Activated effector memory CD4-positive, alpha-beta T cell treated with anti-CD3 and anti-CD28 coated beads, Interleukin-2, amount 50 U/mL, for 16 hours (primary cell): ENCODE data around the gene TLX2.

Source experiments
- DNase-seq: peaks from one replicate; pipeline ENCODE4 v3.0.0-alpha.2; 2020

Gene TLX2

DNA sequence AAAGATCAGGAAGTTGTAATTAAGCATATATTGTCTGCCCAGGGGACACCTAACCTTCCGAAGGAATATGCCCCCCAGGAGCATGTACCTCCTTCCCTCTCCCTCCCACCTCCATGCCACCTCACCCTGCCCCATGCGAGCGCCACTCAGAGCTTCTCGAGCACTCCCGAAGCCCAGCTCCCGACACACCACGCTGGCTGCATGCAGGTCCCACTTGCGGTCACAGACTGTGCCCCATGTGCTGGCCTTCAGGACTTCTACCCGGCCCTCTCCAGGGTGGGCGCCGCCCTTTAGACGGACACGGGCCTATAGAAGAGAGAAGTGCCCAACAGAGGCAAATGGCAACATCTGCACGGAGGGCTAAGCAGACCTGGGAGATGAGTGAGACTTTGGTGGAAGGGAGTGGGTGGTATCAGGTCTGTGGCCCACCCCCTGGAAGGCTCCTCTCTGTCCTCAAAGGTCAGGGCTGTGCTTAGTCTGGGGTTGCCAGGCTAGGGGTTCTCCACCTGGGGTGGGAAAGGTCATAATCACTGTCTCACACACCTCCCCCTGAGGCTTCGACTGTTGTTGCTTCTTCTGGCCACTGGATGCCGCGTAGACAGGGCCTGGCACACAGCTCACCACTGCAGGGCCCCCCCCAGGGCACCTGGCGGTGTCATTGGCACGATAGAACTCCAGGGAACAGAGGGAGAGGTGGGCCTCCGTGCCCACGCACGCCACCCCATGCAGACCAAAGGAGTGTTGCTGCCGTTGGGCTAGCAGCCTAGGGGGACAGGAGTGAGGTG is 22.1 kb downstream of the TLX2 start:
- DNase-seq = no peak

DNA sequence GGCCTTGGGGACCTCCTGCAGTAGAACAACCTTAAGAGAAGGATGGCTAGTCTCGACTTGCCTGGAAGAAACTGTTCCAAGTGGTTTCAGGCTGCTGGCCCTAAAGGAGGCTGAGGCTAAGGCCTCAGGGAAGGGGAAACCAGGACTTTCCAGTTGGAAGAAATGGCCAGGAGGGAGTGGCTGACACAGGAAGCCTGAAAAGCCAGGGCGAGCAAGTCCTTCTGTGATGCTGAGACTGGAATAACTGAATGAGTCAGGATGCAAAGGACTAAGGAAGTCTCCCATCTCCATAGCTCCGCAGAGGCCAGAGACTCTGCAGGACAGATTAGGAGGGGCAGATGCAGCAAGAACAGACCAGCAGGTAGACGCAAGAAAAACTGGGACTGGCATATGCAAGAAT is 22.9 kb downstream of the TLX2 start:
- no peak for DNase-seq

DNA sequence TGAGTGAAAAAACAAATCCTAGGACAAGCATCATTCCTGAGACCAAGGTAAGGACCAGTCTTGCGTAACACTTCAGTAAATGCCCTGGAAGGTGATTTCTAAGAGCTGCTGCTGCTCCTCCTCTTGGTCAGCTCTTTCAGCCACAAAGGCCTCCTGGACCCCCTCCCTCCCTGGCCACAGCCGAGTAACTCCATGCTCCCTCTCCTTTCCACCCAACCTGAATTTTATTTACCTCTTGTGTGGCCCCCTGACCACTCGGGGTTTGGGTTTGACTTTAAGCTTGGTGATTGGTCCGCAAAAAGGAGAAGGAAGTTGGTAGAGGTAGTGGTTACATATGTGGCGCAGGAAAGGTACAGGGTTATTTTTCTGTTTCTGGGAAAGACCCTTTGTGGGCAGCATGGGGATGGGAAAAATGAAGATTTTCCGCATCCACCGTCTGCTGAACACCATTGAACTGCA is 24.7 kb downstream of the TLX2 start:
- no peak for DNase-seq

DNA sequence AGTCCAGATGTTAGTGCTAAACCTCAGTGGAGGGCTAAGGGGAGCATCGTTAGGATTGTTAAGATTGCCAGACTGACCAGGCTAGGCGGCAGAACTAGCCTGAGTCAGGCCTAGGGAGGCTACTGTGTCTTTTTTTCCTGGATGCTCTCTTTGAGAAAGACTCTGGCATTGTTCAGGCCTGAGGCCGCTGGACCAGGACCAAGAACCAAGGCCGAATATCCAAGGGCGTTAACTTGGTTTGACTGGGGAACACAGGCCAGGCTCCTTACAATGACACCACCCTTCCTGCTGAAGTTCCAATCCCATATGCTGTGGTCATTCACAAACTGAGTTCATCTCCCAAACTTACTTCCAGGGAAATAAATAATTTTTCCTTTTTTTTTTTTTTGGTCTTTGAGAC is 26.0 kb downstream of the TLX2 start:
- DNase-seq = no peak

DNA sequence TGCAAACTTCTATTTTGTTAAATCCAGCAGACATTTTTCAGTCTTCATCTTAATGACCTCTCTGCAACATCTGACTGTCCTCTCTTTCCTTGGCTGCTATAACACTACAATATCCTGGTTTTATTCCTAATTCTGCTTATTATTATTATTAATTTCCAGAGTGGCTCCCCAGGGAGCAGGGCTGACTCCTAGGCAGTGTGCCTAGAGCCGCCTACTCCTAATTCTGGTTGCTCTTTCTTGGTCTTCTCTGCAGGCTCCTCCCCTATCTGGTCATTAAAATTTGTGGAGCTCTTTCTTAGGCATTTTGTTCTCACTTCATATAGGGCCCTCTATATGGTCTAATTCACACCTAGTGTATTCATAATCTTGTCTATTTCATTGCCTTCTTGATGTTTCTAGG is 28.7 kb downstream of the TLX2 start:
- no peak for DNase-seq

DNA sequence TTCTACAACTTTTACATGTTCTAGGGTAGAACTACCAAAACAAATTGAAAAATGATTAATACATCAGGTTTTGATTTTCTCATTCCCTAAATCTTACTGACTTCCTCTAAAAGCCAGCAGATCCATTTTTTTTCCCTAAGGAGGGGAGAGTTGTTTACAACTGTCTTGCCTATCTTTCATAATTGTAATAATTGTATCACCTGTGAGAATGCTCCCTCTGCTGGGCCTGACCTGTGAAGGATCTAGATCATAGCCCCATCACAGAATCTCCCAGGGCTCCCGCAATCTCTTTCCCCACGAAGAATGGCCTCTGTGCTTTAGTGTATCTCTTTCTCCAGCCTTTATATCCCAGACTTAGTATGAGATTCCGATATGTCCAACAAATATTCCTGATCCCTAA is 30.4 kb downstream of the TLX2 start:
- no peak for DNase-seq

DNA sequence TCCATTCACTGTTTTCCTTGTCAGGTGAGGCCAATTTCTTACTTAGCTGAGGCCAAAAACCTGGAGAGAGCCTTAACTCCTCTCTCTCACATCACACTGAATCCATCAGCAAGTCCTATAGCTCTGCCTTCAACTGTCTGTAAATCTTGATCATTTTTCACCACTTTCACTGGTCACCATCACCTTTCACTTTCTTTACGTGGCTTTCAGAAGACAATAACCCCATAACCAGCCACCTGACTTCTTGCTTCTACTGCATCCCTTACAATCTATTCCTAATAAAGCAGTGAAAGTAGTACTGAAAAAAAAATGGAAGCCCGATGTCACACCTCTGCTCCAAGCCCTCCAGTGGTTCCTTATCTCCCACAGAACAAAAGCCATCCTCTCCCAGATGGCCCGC is 31.8 kb downstream of the TLX2 start:
- no peak for DNase-seq

DNA sequence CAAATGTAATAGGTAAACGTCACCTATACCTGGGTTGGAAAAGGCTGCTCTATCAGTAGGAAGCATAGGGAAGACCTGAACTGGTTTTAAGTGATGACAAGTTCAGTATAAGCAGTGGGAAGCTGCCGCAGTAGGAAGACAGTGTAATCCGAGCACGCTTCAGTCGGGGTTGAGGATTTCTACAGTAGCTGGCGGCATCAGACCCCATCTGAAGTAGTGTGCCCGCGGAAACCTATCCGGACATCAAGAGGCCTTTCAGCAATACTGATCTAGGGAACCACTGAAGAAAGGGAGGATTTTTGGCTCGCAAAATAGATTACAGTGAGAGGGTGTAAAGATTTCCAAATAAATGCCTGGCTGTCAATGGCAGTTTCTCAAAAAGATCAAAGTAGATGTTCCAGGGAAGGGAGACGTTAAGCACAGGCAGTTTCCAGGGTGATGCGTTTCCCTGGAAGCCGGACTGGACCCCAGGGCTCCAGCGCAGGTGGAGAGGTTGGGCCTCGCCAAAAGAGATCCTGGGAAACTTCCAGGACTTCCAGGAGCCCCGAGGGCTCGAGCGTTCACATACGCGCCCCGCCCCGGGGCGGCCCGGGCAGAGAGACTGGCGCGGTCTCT is 34.1 kb downstream of the TLX2 start:
- DNase-seq = no peak

DNA sequence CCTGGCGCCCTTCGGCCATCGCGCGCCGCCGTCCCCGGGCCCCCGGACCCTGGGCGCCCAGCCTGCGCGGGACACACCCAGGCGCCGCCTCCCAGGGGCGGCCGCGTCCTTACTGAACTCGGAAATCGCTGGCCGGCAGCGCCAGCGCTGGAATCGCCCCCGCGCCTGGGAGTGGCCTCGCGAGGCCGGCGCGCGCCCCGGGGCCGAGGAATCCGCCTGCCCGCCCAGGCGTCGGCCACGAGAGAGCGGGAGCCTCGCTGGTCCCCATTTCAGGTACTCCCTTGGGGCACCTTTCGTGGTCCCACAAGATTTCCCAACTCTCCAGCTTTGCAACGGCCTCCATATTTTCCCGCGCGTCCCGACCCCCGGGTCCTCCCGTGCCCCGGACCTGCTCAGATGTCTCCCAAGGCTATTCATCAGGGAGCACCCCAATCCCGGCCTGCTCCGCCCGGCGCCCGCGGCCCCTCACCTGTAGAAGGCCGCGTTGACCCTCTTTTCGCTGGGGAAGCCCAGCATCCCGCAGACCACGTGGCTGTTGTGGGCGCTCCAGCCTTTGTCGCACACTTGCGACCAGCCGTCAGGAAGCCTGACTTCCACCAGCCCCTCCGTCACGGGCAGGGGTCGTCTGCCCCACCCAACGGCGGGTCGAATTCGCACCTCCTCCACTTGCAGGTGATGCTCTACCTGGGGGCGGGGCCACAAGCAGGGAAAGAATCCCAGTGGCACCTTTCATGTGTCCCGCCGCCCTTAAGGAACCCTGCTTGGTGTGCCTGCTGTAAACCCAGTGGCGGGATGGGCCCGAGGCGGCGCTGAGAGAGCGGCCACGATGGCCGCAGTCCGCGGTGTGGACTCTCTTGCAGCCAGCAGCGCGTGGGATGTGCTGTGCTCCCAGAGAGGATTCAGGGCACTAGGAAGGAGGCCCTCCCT is 34.9 kb downstream of the TLX2 start:
- DNase-seq = no peak

DNA sequence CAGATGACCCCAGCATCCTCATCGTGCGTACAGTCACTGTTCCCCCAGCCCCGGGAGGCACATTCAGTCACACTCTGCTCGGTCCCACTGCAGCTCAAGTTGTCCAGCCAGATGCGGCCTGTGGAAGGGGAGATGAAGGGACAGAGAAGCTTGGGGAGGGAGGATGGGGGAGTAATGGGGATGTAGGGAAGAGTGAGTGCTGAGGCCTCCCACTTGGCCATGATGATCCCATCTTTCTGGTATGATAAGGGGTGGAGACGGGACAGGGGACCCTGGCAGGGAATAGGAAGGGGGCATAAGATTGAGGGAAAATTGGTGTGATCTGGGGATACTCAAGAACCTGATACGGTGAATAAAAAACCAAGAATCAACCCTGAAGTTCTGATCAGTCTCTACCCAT is 36.0 kb downstream of the TLX2 start:
- no peak for DNase-seq

DNA sequence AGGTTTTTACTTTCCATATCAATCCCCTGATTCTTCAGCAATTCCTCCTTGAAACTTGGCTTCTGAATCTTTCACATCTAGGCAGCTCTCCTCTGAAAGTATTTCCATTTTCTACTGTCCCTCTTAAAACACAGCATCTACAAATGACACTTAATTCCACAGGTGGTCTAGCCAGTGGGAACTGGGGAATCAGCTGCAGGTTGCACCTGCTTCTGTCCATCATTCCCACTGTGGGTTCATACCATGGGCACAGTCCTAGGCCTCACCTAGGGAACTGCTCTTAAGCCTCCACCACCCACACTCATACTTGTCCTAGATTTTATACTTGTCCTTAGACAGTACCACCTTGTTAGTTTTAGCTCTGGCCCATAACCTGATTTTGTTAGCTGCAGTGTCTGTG is 37.3 kb downstream of the TLX2 start:
- no peak for DNase-seq

DNA sequence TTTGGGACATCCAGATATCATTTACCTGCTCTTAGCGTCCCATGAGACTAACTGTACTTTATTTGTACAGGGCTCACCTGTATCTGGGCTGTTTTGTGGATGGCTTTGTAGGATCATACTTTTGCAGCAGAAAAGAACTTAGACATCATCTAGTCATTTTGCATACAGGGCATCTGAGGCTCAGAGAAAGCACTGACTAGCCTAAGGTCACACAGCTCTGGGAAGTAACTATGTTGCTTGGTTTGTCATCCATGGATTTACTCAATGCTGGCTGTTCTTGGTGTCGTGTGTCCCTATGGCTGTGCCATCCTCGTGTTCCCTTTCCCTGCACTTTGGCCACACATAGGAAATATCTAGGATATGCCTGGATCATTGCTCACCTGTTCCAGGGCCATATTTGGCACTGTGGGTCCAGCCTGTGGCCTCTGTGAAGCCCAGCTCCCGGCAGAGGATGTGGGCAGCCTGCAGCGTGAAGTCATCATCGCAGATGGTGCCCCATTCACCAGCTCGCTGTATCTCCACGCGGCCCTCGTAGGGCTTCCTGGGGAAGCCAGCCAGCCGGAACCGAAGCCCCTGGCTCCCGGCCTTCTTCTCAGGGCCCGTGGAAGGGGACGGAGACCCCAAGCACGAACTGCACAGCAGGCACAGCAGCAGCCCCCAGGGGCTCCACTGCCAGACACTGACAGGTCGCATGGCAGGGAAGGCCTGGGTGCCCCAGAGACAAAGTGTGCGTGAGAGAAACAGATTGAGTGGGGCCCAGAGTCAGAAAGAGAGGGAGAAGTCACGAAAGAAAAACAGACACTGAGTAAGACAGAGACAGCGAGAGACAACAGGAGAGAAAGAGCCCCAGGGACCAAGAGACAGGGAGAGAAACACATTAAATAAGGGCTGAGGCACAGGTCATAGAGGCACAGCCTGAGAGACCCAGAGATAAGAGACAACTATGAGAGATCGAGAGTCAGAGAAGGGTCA is 38.0 kb downstream of the TLX2 start:
- DNase-seq = no peak

DNA sequence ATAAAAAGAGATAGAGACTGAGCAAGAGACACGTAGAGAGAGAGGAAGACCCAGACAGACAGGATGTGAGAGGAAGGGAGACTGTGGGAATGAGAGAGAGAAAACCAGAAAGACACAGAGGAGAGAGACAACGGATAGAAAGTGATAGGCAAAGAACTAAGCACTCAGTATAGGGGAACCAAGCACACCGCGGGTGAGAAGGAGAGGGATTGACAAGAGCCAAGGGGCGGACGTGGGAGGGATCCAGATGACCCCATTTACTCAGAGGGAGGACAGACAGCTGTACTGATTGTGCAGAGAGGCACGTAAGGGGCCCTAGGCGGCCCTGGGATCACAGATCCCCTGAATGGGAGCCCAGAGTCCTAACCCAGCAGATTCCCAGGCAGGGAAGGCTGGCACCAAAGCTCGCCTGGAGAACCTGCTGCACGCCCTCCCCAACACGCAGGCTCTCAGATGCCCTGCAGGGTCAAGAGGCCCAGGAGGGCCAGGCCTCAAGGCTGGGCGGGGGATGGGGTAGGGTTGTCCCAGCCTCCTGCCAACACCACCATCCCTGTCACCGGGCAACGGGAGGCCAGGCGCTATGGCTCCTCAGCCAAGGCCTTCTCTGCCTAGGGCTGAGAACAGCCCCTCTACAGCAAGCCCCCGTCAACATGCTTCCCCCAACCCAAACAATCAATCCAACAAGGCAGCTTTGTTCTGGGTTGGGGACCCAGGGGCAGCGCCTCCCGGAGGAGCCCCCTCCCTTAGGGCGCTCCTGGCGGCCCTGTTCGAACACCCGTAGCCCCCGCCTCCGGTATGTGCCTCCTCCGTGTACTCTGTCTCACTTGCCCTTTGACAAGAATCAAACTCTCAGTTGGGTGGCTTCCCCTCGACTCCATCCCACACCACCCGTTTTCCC is 38.9 kb downstream of the TLX2 start:
- peak; percentile 66 for DNase-seq

DNA sequence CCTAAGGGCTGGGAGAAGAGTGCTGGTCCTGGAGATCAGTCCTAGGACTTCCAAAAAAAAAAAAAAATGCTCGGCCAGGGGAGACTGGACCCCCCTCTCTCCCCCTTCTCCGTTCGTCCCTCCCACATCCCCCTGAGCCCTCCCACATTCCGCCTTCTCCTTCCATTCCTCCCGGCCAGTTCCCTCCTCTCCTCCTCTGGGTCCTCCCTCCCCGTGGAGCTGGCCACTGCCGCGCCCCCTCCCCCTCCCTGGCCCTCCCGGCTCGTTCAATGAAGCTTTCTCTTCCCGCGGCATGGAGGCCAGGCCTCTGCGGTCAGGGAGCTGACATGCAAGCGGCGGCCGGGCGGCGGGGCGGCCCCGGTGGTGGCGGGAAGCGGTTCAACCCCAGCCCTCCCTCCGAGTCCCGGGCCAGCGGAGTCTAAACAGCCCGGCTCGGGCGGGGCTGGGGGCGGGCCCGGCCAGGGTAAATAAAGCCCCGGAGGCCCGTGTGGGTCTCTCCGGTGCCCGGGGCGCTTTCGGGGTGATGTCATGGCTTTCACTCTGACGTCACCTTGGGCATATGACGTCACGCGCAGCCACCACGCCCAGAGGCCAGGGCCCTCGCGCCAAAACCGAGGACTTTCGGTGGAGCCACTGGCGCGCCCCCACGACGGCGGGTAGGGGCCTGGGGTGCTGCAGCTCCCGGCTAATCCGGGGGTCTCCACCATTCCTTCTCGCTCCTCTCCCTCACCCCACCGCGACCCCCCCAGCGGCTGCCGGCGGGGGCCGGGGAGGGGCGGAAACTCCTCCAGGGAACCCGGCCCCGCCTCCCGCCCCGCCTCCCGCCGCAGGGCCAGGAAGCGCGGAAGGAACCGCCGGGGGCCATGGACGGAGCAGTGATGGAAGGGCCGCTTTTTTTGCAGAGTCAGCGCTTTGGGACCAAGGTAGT is 39.9 kb downstream of the TLX2 start, which contains the start of the genes DOK1 and LOXL3:
Gene DOK1 (plus strand): TSS at position 829 of the 928 bp plus-strand sequence. CDS start 35 bp downstream, at position 864.
Gene LOXL3 (minus strand): TSS at position 51 of the 928 bp plus-strand sequence. CDS start 1,308 bp downstream, outside the sequence.
- peak; percentile 94 for DNase-seq

DNA sequence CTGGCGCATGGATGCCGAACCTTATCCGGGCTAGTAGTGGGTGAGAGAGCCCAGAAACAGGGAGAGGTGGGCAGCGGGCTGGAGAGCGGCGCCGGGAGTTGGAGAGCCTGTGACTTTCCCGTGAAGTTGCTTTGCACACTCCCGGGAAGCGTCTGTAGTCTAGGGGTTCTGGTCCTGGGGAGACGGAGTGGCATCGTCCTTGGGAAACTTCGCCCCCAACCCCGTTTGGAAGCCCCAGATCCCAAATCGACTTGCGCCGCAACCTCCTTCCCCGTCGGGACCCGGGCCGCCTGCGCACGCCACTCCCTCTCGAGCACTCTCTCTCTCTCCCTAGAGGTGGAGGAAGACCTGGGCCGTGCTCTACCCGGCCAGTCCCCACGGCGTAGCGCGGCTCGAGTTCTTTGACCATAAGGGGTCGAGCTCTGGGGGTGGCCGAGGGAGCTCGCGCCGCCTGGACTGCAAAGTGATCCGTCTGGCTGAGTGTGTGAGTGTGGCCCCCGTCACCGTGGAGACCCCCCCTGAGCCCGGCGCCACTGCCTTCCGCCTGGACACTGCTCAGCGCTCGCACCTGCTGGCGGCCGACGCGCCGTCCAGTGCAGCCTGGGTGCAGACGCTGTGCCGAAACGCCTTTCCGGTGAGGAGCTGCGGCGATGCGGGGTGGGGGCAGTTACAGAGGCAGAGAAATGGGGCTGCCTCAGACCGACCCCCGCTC is 40.7 kb downstream of the TLX2 start:
- DNase-seq = peak; percentile 81

DNA sequence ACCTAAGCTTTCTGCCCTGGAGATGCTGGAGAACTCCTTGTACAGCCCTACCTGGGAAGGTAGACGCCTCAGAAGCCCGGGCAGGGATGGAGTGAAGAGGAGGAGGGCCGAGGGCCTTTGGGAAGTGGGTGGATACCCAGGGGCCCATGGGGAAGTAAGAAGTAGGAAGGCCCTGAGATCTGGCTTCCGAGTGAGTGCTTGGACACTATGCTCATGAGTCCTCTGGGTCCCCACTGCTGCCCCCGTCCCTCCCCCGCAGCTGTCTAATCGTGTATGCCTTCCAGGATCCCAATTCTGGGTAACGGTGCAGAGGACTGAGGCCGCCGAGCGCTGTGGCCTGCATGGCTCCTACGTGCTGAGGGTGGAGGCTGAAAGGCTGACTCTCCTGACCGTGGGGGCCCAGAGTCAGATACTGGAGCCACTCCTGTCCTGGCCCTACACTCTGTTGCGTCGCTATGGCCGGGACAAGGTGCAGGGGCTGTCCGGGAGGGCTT is 41.4 kb downstream of the TLX2 start:
- DNase-seq = no peak

DNA sequence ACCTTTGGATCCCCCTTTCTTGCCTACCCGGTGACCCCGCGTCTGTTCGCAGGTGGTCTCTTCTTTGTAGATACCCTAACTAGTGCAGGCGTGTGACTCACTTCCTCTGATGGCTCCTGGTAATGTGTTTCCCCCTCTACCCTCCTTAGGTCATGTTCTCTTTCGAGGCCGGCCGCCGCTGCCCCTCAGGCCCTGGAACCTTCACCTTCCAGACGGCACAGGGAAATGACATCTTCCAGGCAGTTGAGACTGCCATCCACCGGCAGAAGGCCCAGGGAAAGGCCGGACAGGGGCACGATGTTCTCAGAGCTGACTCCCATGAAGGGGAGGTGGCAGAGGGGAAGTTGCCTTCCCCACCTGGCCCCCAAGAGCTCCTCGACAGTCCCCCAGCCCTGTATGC is 41.9 kb downstream of the TLX2 start:
- DNase-seq = no peak

DNA sequence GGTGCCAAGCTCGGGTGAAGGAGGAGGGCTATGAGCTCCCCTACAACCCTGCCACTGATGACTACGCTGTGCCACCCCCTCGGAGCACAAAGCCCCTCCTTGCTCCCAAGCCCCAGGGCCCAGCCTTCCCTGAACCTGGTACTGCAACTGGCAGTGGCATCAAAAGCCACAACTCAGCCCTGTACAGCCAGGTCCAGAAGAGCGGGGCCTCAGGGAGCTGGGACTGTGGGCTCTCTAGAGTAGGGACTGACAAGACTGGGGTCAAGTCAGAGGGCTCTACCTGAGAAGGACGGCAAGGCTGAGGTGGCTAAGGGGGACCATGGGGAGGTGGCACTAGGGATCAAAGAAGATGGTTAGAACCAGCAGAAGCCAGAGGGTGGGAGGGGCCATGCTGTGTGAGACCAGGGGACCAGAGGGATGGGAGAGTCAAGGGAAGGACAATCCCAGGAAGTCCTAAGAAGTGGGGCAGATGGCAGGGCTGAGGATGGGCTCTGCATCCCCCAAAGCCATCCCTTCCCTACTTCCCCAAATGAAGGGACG is 42.7 kb downstream of the TLX2 start:
- no peak for DNase-seq
